Stimulated activated CD8-positive, alpha-beta memory T cell treated with anti-CD3 and anti-CD28 coated beads, Interleukin-7, amount 100 ng/mL, for 1 hour (primary cell): ENCODE data around the gene TPRG1.

Source experiments
- DNase-seq, 2 donors: peaks; one replicate each; pipeline ENCODE4 v3.0.0-alpha.2; 2020; ENCODE audit warnings: low read depth in 2 of 2

TPRG1 gene

DNA sequence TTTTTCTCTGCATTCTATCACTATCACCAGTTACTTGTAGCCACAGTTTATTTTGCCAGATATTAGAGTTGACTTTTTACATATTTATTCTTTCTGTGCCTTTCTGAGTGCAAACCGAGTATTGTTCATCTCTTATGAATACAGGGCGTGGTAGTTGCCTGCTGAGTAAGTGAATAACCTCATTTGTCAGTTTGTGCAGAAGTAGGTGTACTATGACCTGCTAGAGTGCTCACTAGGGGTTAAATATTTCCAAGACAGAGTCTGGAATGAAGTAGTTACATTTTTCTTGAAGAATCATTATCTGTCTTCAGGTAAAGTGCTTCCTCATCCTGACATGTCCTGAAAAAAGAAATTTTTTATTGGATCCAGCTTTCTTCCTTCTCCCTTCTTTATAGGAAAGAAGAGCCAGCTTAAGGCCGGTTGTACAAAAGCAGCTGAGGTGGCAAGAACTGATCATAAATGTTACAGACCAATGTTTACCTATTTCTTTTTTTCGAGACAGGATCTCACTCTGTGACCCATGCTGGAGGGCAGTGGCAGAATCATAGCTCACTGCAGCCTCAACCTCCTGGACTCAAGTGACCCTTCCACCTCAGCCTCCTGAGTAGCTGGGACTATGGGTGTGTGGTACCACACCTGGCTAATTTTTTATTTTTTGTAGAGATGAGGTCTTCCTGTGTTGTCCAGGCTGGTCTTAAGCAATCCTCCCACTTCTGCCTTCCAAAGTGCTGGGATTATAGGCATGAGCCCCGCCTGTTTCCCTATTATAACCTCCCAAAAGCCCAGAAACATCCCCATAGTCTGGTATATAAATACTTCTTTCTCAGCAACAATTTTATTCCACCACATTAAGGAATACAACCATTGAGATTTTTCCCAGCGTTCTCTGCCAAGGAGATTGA, 182.5 kb downstream of the TPRG1 start:
- DNase-seq, result no peak

DNA sequence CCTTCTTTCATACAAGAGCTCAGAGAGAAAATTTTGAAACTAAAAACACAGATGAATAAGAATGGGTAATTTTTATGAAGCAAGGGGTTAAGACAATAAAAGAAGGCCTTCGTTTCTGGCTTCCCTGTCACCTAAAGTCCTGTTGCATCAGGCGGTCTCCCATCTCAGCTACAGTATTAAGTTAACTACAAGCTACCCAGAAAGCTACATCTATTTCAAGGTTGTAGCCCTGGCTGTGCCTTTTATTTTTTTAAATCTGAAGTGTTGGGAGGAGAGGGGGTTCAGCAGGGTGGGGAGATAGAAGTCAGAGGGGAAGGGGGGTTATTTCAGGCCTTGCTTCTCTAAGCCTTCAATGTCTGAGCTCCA, 183.3 kb downstream of the TPRG1 start:
- no peak for DNase-seq

DNA sequence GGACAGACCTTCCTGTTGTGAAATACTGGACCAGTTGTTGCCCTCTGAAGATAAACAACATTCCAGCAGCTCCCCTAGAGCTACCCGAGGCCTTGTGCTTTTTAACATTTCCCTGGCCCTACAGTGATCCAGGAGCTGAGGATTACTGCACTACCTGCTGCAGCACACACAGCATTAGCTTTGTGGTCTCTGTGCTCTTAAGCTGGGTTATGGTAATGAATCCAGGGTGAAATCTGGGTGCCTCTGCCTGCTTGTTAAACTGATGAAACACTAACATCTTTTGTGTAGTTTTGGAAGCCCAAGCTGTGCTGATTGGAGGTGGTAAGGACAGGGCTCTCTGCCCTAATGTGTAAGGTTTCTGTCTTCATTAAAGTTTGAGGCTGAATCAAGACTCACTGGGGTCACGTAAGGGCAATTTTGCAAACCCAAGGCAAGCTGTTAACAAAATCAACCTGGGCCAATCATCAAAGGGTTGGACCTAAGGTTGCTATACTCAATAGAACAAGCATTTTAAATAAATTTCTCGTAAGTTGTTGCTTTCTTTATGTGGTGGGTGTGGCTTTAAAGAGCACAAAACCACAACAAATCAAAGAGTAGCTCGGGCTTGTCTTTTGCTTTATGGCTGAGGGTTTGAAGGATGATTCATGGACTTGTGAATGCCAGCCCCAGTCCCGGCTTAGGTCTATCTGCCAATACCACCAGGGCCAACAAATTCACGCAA, 183.9 kb downstream of the TPRG1 start:
- DNase-seq, result no peak

DNA sequence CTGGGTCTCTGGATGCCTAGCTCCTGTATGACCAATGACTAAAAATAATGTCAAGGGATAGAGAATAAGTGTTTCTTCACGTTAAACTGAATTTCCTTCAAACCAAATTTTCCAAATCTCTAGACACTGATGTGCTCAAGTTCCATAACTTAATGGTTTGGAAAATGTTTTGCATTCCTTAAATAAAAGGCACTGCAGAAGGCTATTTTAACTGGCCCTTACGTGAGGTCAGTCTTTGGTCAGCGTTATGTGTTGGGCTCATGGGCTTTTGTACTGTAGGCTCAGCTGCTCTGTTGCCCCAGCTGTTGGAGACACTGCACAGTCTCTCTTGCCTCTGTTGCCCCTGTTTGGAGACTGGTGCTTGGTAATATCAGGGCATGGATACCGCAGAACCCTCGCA, 188.5 kb downstream of the TPRG1 start:
- DNase-seq, result no peak

- no peak for DNase-seq
Measured at GRCh38 chr3:189361103-189361835, 189.5 kb downstream of the TPRG1 start.

- DNase-seq, result no peak
Measured at GRCh38 chr3:189363590-189364255, 192.0 kb downstream of the TPRG1 start.

- DNase-seq, result no peak
Measured at GRCh38 chr3:189365609-189366564, 194.1 kb downstream of the TPRG1 start.

DNA sequence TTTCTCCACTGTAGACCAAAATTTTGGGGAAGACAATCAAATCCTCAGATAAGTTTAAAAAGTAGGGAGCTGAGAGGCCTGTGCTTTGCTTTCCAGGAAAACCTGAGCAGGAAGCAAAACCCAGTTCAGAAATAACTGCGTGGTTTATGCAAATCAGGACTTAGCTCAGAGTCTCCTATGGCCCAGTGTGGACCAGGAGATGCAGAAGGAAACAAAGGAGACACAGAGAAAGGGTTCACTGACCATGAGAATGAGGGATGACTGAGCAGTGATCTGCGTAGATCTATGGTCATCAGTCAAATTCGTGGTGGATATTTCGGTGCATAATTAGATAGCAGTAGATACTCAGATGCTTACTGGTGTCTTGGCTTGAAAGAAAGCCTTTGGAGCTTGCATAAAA, 196.6 kb downstream of the TPRG1 start:
- no peak for DNase-seq

- DNase-seq, result no peak
Measured at GRCh38 chr3:189369636-189370035, 197.9 kb downstream of the TPRG1 start.

GRCh38 chr3:189372243-189372642, 200.5 kb downstream of the TPRG1 start:
- DNase-seq, result no peak
